Hindlimb muscle (tissue), 1 donor: Measurements from ENCODE around the gene CNIH2. TPM values are rescaled to one million over a fixed set of nuclear protein-coding genes. Genes with fewer than 3 reads are reported as not detected.

Source experiments
- DNase-seq: peaks from one replicate; pipeline ENCODE4 v3.0.0-alpha.2; 2013
- polyA plus RNA-seq: library from polyadenylated mRNA; unstranded; fragments of 120-200 nt; gene quantifications from one replicate; pipeline ENCODE4 v1.2.1, GENCODE V29; 2013; ENCODE audit not compliant: insufficient read length

Gene CNIH2
- polyA plus RNA-seq, 1 donor: 3.2 TPM

GRCh38 chr11:66332371-66333219, 54.6 kb downstream of the CNIH2 start:
- no peak for DNase-seq

DNA sequence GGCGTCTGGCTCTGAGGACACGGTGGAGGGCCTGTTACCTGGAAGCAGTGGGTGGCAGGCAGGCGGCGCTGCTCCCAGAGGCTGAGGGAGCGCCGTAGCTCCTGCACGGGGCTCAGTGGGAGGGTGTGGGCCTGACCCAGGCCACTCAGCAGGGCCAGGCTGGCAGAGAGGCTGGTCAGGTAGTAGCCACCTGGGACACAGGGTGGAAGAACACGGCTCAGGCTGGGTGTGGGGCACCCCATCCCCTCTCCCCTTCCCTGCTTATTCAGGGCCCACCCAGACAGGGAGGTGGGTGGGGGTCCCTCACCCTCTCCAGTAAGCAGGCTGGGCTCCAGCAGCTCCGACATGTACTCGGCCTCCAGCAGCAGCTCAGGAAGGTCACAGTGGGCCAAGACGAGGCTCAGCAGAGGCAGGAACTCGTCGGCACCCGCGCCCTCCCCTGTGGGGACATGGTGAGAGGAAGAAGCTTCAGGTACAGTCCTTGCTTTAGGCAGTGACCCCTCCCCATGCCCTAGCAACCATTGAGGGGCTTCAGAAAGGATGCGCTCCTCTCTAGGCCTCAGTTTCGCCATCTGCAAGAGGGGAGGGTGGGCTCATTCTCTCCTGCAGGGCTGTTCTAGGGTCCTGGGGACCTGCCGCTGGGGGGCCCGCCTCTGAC, 55.4 kb downstream of the CNIH2 start:
- DNase-seq: no peak

Other genes starting within 250 kb of the CNIH2 start
- gene GAL3ST3, start 229.0 kb upstream of the CNIH2 start, polyA plus RNA-seq: 0.34 TPM
- gene SF3B2, start 225.8 kb upstream of the CNIH2 start, polyA plus RNA-seq: 128 TPM
- 37.1 TPM for gene PACS1, start 207.9 kb upstream of the CNIH2 start, polyA plus RNA-seq
- gene KLC2, start 20.5 kb upstream of the CNIH2 start, polyA plus RNA-seq: 22.7 TPM
- gene RAB1B, start 9.5 kb upstream of the CNIH2 start, polyA plus RNA-seq: 96.1 TPM
- gene YIF1A, start 11.0 kb downstream of the CNIH2 start, polyA plus RNA-seq: 42.6 TPM
- not detected for gene TMEM151A, start 13.7 kb downstream of the CNIH2 start, polyA plus RNA-seq
- gene CD248, start 38.9 kb downstream of the CNIH2 start, polyA plus RNA-seq: 106 TPM
- gene RIN1, start 58.3 kb downstream of the CNIH2 start, polyA plus RNA-seq: 11.5 TPM
- 21.8 TPM for gene BRMS1, start 66.9 kb downstream of the CNIH2 start, polyA plus RNA-seq
- gene B4GAT1, start 69.5 kb downstream of the CNIH2 start, polyA plus RNA-seq: 22.0 TPM
- gene SLC29A2, start 93.6 kb downstream of the CNIH2 start, polyA plus RNA-seq: 40.8 TPM
- 0.21 TPM for gene NPAS4, start 142.9 kb downstream of the CNIH2 start, polyA plus RNA-seq
- gene MRPL11, start 160.7 kb downstream of the CNIH2 start, polyA plus RNA-seq: 45.9 TPM
- 8.6 TPM for gene PELI3, start 188.7 kb downstream of the CNIH2 start, polyA plus RNA-seq
- gene DPP3, start 202.3 kb downstream of the CNIH2 start, polyA plus RNA-seq: 25.7 TPM
- 21.4 TPM for gene BBS1, start 232.5 kb downstream of the CNIH2 start, polyA plus RNA-seq